CD4-positive, CD25-positive, alpha-beta regulatory T cell (primary cell): ENCODE measurements around the gene HSFX1. TPM values are rescaled to one million over a fixed set of nuclear protein-coding genes. Genes with fewer than 3 reads are reported as not detected.
A peak's percentile ranks its signal among the peaks of the same experiment; 100 is the strongest.
"Not testable (repeated sequence)": the region's sequence is repeated elsewhere in the genome, so short reads cannot be mapped to it uniquely, and the experiment has no call there.

Experiments used
- ATAC-seq, 2 donors: fragments of 150-1000 bp; cut with Tn5 transposase; one replicate each; pipeline ENCODE4 v1.10.0; 2021; ENCODE audit warnings: low read depth in 2 of 2, moderate number of reproducible peaks in 2 of 2, moderate library complexity in 1 of 2
- DNase-seq, 3 donors: peaks; one replicate each; pipeline versions ENCODE4 v3.0.0 to v3.0.0-alpha.2; 2012 to 2022; ENCODE audit warnings: mixed read lengths in 1 of 3
- H3K27ac ChIP-seq: one replicate; pipeline ENCODE4 v1.7.0; 2013; ENCODE audit warnings: mild to moderate bottlenecking, low read length; ENCODE audit not compliant: insufficient read depth, poor library complexity, severe bottlenecking
- H3K27me3 ChIP-seq: one replicate; pipeline ENCODE4 v1.7.0; 2013; ENCODE audit warnings: low read length; ENCODE audit not compliant: control insufficient read depth, insufficient read depth
- H3K36me3 ChIP-seq: one replicate; pipeline ENCODE4 v1.7.0; 2013; ENCODE audit warnings: mild to moderate bottlenecking, low read length, moderate library complexity; ENCODE audit not compliant: control insufficient read depth, insufficient read depth
- H3K4me1 ChIP-seq: 2 replicates; pipeline ENCODE4 v1.7.0; 2013; ENCODE audit warnings: mild to moderate bottlenecking, low read length; ENCODE audit not compliant: insufficient read depth, control insufficient read depth, poor library complexity, severe bottlenecking
- H3K4me3 ChIP-seq: one replicate; pipeline ENCODE4 v1.7.0; 2013; ENCODE audit warnings: low read depth, mild to moderate bottlenecking, low read length, moderate library complexity
- H3K9me3 ChIP-seq, 2 experiments: 1 replicate in 1 of 2; 2 replicates in 1 of 2; pipeline ENCODE4 v1.7.0; 2013; ENCODE audit warnings: low read length in 2 of 2, mild to moderate bottlenecking in 1 of 2, moderate library complexity in 1 of 2; ENCODE audit not compliant: control insufficient read depth in 2 of 2
- H3K27ac Mint-ChIP-seq, 3 donors: one replicate each; pipeline ENCODE4 v1.8.0; 2020 to 2022; ENCODE audit warnings: mild to moderate bottlenecking in 3 of 3, mixed read lengths in 3 of 3, moderate library complexity in 2 of 3
- H3K27me3 Mint-ChIP-seq: one replicate; pipeline ENCODE4 v1.8.0; 2022; ENCODE audit warnings: mild to moderate bottlenecking, mixed read lengths
- H3K36me3 Mint-ChIP-seq: one replicate; pipeline ENCODE4 v1.8.0; 2020; ENCODE audit warnings: mixed read lengths
- H3K4me1 Mint-ChIP-seq, 4 donors: one replicate each; pipeline ENCODE4 v1.8.0; 2020 to 2022; ENCODE audit warnings: mixed read lengths in 4 of 4, mild to moderate bottlenecking in 1 of 4
- H3K4me3 Mint-ChIP-seq, 4 donors: one replicate each; pipeline ENCODE4 v1.8.0; 2020 to 2022; ENCODE audit warnings: mild to moderate bottlenecking in 4 of 4, mixed read lengths in 4 of 4, moderate library complexity in 3 of 4
- H3K9me3 Mint-ChIP-seq, 7 donors: one replicate each; pipeline ENCODE4 v1.8.0; 2020 to 2022; ENCODE audit warnings: mixed read lengths in 7 of 7, mild to moderate bottlenecking in 3 of 7, moderate library complexity in 2 of 7
- polyA plus RNA-seq, 4 donors: library from polyadenylated mRNA; unstranded; fragments of 300-500 nt; fragmentation: Illumina TruSeq; gene quantifications; one replicate each; pipeline ENCODE4 v1.2.3, GENCODE V29; 2021
- total RNA-seq: library from RNA; stranded (reverse); gene quantifications from one replicate; pipeline ENCODE4 v1.2.3, GENCODE V29; 2022

Gene HSFX1
- total and polyA plus RNA-seq, 5 donors from 2014 or later, result 0.08 to 0.32 (median 0.08) TPM; not detected in 2

DNA sequence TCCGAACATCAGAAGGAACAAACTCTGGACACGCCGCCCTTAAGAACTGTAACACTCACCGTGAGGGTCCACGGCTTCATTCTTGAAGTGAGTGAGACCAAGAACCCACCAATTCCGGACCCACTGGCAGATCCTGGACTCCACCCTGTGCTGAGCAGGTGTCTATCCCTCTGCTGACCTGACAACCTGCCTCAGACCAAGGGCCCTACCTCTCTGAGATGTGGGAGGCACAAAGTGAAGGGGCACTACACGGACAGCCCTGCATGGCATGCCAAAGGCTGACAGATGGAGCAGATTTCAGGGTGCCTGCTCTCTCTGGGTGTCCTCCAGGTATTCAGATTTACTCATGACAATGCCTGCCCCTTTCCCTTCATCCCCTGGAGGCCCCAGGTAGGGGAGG is 14.0 kb upstream of the HSFX1 start:
- H3K36me3 Mint-ChIP-seq, result no peaks in the 10 kb centered on the region
- peaks cover 5% of the 10 kb centered on the region for H3K27me3 Mint-ChIP-seq
- Histone ChIP-seq H3K4me3 (no peak overlapping the region), H3K27me3 (no peaks in the 10 kb centered on the region), H3K9me3 (no peaks in the 10 kb centered on the region), H3K36me3 (no peaks in the 10 kb centered on the region), H3K27ac (no peak overlapping the region), H3K4me1 (no peaks in the 10 kb centered on the region)
- H3K4me1 Mint-ChIP-seq, result no peaks in the 10 kb centered on the region
- no peak overlapping the region for H3K27ac Mint-ChIP-seq
- peaks cover 0 to 3% (median 0%) of the 10 kb centered on the region in 7 donors for H3K9me3 Mint-ChIP-seq
- DNase-seq (no peak), ATAC-seq (no peak)
- H3K4me3 Mint-ChIP-seq, result no peak overlapping the region

- no peak overlapping the region for H3K27ac Mint-ChIP-seq
- Histone ChIP-seq H3K27me3 (no peaks in the 10 kb centered on the region), H3K36me3 (no peaks in the 10 kb centered on the region), H3K27ac (no peak overlapping the region), H3K4me1 (no peaks in the 10 kb centered on the region), H3K4me3 (no peak overlapping the region), H3K9me3 (no peaks in the 10 kb centered on the region)
- ATAC-seq (no peak), DNase-seq (no peak)
- peaks cover 5% of the 10 kb centered on the region for H3K27me3 Mint-ChIP-seq
- H3K4me3 Mint-ChIP-seq, result no peak overlapping the region
- H3K36me3 Mint-ChIP-seq, result no peaks in the 10 kb centered on the region
- no peaks in the 10 kb centered on the region for H3K9me3 Mint-ChIP-seq
- no peaks in the 10 kb centered on the region for H3K4me1 Mint-ChIP-seq
Measured at GRCh38 chrX:149760965-149761364, 12.9 kb upstream of the HSFX1 start.

GRCh38 chrX:149761858-149762674 is 11.8 kb upstream of the HSFX1 start:
- not testable (repeated sequence) for H3K4me3 ChIP-seq, H3K27ac ChIP-seq, H3K9me3 ChIP-seq, H3K36me3 Mint-ChIP-seq, H3K36me3 ChIP-seq, ATAC-seq, H3K27me3 ChIP-seq, H3K9me3 Mint-ChIP-seq, H3K4me3 Mint-ChIP-seq, H3K4me1 ChIP-seq, DNase-seq, H3K4me1 Mint-ChIP-seq, H3K27me3 Mint-ChIP-seq
- H3K27ac Mint-ChIP-seq, result peak overlapping the region in 1 of 3 donors; percentile 20

DNA sequence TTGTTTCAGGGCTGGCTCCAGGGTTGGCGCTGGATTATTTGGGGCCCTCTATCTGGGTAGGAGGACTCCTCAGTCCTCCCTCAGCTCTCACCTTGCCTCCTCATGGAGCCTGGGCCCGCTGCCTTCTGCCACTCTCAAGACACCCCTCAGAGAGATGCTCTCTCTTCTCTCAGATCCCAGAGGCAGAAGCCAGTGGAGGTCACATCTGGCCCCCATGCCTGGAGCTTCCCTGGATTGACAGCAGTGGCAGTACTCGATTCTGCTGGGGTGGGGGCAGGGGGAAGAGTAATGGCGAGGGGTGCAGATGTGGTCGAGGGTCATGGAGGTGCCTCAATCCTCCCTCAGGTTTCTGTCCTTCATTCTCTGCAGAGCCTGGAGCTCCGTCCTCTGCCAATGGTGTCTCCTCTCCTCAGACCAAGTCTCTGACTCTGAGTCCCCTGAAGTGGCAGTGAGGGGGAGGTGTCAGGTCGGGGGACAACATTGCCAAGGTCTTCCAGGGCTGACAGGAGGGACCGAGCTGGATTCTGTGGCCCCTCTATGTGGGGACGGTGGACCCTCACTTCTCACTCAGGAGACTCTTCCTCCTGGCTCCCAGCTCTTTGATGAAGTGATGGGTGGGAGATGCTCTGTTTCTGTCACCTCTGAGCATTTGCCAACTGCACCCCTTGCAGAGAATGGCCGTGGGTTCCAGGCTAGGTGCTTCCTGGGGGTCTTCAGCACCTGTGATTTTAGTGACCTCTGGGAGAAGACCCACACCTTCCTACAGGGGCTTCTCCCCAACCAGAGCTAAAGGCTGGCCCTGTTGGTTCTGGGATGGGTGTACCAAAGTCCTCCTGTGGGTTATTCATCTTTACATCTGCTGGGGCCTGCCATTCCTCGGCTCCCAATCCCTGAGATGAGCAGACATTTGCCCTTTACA is 10.9 kb upstream of the HSFX1 start:
- no peak overlapping the region for H3K4me3 ChIP-seq
- Mint-ChIP-seq H3K27me3 (peaks cover 5% of the 10 kb centered on the region), H3K4me1 (no peaks in the 10 kb centered on the region), H3K27ac (no peak overlapping the region), H3K36me3 (no peaks in the 10 kb centered on the region), H3K9me3 (no peaks in the 10 kb centered on the region), H3K4me3 (no peak overlapping the region)
- H3K27ac ChIP-seq, result no peak overlapping the region
- no peak for DNase-seq
- H3K36me3 ChIP-seq, result no peaks in the 10 kb centered on the region
- ATAC-seq, result no peak
- H3K27me3 ChIP-seq, result no peaks in the 10 kb centered on the region
- H3K9me3 ChIP-seq, result no peaks in the 10 kb centered on the region
- no peaks in the 10 kb centered on the region for H3K4me1 ChIP-seq

GRCh38 chrX:149770344-149770743 is 3.5 kb upstream of the HSFX1 start:
- not testable (repeated sequence) for DNase-seq, H3K27ac Mint-ChIP-seq, H3K4me3 Mint-ChIP-seq, H3K4me1 Mint-ChIP-seq, H3K9me3 Mint-ChIP-seq, H3K36me3 Mint-ChIP-seq, H3K36me3 ChIP-seq, H3K9me3 ChIP-seq, H3K27me3 Mint-ChIP-seq, H3K27me3 ChIP-seq, ATAC-seq, H3K4me1 ChIP-seq, H3K27ac ChIP-seq, H3K4me3 ChIP-seq

DNA sequence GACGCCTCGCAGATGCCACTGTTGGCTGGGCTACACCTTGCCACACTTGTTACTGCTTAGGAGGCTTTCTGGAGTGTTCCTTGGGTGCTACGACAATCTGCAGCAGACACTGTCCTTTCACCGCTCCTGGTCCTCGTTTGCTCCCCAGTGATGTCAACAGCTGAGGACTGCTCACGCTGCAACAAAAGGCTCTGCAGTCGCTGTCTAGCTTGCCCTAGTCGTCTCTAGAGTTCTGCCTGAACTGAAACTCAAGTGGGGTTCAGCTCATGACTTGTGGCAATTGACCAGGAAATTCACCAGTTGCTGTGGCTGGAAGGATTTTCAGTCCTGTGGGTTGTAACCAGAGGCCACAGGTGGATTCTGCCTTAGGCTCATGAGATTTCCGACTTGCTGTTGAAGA is 842 bp upstream of the HSFX1 start:
- not testable (repeated sequence) for H3K4me1 ChIP-seq, H3K36me3 ChIP-seq, H3K4me3 ChIP-seq, H3K9me3 Mint-ChIP-seq, H3K27ac ChIP-seq, H3K36me3 Mint-ChIP-seq, H3K4me3 Mint-ChIP-seq, H3K27ac Mint-ChIP-seq, H3K27me3 Mint-ChIP-seq, DNase-seq, ATAC-seq, H3K4me1 Mint-ChIP-seq, H3K9me3 ChIP-seq, H3K27me3 ChIP-seq

DNA sequence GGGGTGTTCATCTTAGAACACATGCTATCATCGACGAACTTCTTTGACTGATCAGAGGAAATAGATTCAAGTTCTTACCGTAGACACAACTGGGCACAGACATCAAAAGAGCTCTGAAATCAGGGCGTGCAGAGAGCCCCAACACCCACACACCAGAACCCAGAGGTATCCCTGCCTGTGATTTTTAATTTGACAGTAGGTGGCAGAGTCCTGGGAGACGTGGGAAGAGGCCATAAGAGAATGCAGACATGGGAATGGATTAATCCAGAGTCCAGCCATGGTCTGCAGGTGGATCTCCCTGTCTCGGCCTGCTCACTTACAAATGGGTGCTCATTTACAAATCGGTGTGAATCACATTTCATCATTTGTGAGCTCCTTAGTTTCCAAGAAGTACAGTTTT is 4.1 kb downstream of the HSFX1 start:
- not testable (repeated sequence) for DNase-seq, H3K27me3 Mint-ChIP-seq, H3K4me3 ChIP-seq, H3K4me3 Mint-ChIP-seq, H3K4me1 ChIP-seq, H3K27ac ChIP-seq, H3K36me3 ChIP-seq, H3K4me1 Mint-ChIP-seq, ATAC-seq, H3K36me3 Mint-ChIP-seq, H3K27ac Mint-ChIP-seq, H3K27me3 ChIP-seq, H3K9me3 Mint-ChIP-seq, H3K9me3 ChIP-seq
